ENCODE results near the gene CELF4.

The CELF4 gene

GRCh38 chr18:37452682-37453385 is 112.8 kb downstream of the CELF4 start:
- TF ChIP-seq CTCF (IDR thresholded peaks at IDR 0.05; ENCODE audit: insufficient read depth, low read length, poor library complexity, severe bottlenecking), result no peak
- H3K36me3 ChIP-seq (ENCODE audit: control insufficient read depth, insufficient read depth, low read length), result no peaks in the 10 kb centered on the region
- no peak overlapping the region for H3K4me3 ChIP-seq (replicated peaks; ENCODE audit: low read depth, low read length)
- no peak for DNase-seq (ENCODE audit: extremely low read depth, insufficient read length)
- peaks cover 3% of the 10 kb centered on the region for H3K27me3 ChIP-seq (replicated peaks; ENCODE audit: control insufficient read depth, insufficient read depth, low read length)

- H3K27me3 ChIP-seq (replicated peaks; ENCODE audit: control insufficient read depth, insufficient read depth, low read length), result peaks cover 3% of the 10 kb centered on the region
- no peak for DNase-seq (ENCODE audit: extremely low read depth, insufficient read length)
- TF ChIP-seq CTCF (IDR thresholded peaks at IDR 0.05; ENCODE audit: insufficient read depth, low read length, poor library complexity, severe bottlenecking), result no peak
- H3K4me3 ChIP-seq (replicated peaks; ENCODE audit: low read depth, low read length), result no peak overlapping the region
- H3K36me3 ChIP-seq (ENCODE audit: control insufficient read depth, insufficient read depth, low read length), result no peaks in the 10 kb centered on the region
Measured at GRCh38 chr18:37452015-37452414, 113.6 kb downstream of the CELF4 start.

GRCh38 chr18:37451239-37451825 is 114.3 kb downstream of the CELF4 start:
- no peak overlapping the region for H3K4me3 ChIP-seq (replicated peaks; ENCODE audit: low read depth, low read length)
- peaks cover 3% of the 10 kb centered on the region for H3K27me3 ChIP-seq (replicated peaks; ENCODE audit: control insufficient read depth, insufficient read depth, low read length)
- no peaks in the 10 kb centered on the region for H3K36me3 ChIP-seq (ENCODE audit: control insufficient read depth, insufficient read depth, low read length)
- no peak for TF ChIP-seq CTCF (IDR thresholded peaks at IDR 0.05; ENCODE audit: insufficient read depth, low read length, poor library complexity, severe bottlenecking)
- no peak for DNase-seq (ENCODE audit: extremely low read depth, insufficient read length)

DNA sequence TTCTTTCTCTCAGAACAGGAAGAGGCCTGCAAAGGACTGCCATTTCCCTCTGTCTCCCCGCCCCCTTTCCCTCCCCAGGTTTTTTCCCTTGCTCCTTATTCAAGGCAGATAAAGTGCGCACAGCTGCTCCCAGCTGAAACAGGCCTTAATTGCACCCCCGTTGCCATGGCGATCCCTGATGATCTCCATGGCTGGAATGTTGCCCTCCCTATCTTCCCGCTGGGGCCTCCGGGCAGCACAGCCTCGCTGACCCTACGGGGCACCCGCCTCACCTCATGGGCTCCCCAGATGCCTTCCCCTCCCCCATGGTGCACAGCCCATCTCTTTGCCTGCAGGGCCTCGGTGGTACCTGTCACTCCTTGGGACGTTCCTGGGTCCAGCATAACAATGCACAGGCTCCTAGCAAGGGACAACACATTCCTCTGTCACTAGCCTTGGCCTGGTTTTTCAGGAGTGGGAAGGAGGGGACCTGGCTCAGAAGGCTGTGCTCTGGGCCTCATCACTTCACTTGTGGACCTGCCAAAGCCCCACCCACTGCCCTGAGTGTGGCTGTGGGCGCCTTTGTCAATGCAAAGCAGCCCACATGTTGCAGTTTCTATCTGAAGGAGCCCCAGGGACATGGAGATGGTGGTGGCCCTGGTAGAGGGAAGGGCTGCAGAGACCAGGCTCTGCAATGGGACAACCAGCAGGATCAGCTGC is 115.0 kb downstream of the CELF4 start:
- Histone ChIP-seq H3K36me3 (ENCODE audit: control insufficient read depth, insufficient read depth, low read length) (no peaks in the 10 kb centered on the region), H3K27me3 (replicated peaks; ENCODE audit: control insufficient read depth, insufficient read depth, low read length) (peaks cover 3% of the 10 kb centered on the region), H3K4me3 (replicated peaks; ENCODE audit: low read depth, low read length) (no peak overlapping the region)
- TF ChIP-seq CTCF (IDR thresholded peaks at IDR 0.05; ENCODE audit: insufficient read depth, low read length, poor library complexity, severe bottlenecking), result no peak
- DNase-seq (ENCODE audit: extremely low read depth, insufficient read length), result no peak

DNA sequence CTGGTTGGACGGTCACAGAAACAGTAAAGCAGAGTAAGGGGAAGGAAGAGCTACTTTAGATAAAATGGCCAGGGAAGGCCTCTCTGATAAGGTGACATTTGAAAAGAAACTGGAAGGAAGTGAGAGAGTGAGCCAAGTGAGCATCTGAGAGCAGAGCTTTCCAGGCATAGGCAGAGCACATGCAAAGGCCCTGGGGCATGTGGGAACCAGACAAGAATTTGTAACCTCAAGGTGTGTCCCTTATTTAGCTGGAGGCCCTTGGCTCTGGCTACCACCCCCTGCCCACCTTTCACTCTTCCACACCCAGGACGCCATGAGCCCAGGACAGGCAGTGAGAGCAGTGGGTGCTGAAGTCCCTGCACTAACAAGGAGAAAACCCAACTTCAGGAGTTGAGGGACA is 116.0 kb downstream of the CELF4 start:
- H3K36me3 ChIP-seq (ENCODE audit: control insufficient read depth, insufficient read depth, low read length), result no peaks in the 10 kb centered on the region
- TF ChIP-seq CTCF (IDR thresholded peaks at IDR 0.05; ENCODE audit: insufficient read depth, low read length, poor library complexity, severe bottlenecking), result no peak
- no peak for DNase-seq (ENCODE audit: extremely low read depth, insufficient read length)
- H3K27me3 ChIP-seq (replicated peaks; ENCODE audit: control insufficient read depth, insufficient read depth, low read length), result peaks cover 3% of the 10 kb centered on the region
- no peak overlapping the region for H3K4me3 ChIP-seq (replicated peaks; ENCODE audit: low read depth, low read length)

Measured in GM06990 (cell line).